ENCODE results near the gene GLIS2.

The GLIS2 gene

GRCh38 chr16:4313563-4314531 lies 2.0 kb upstream of the GLIS2 start (continued):
- TF ChIP-seq, protein P1, sequence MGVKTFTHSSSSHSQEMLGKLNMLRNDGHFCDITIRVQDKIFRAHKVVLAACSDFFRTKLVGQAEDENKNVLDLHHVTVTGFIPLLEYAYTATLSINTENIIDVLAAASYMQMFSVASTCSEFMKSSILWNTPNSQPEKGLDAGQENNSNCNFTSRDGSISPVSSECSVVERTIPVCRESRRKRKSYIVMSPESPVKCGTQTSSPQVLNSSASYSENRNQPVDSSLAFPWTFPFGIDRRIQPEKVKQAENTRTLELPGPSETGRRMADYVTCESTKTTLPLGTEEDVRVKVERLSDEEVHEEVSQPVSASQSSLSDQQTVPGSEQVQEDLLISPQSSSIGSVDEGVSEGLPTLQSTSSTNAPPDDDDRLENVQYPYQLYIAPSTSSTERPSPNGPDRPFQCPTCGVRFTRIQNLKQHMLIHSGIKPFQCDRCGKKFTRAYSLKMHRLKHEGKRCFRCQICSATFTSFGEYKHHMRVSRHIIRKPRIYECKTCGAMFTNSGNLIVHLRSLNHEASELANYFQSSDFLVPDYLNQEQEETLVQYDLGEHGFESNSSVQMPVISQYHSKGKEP (tag by site-specific recombination; IDR thresholded peaks at IDR 0.05), result 0 out of 2 replicates have a peak, but pooled peaks have one; percentile 26
- TF ChIP-seq GFI1B (tag by site-specific recombination; IDR thresholded peaks at IDR 0.05), result 0 out of 2 replicates have a peak, but pooled peaks have one; percentile 39
- peak; percentile 43; the same call in 1 of the 2 replicates for TF ChIP-seq ZNF561 (tag by site-specific recombination; IDR thresholded peaks at IDR 0.05; ENCODE audit: borderline replicate concordance)
- no peak for TF ChIP-seq ZNF146 (tag by site-specific recombination; IDR thresholded peaks at IDR 0.05)
- peak; percentile 16; the same call in 1 of the 2 replicates for TF ChIP-seq ZBTB7A (tag by site-specific recombination; IDR thresholded peaks at IDR 0.05; ENCODE audit: low read depth)
- TF ChIP-seq SCRT2 (tag by site-specific recombination; IDR thresholded peaks at IDR 0.05), result peak; percentile 69; the same call in 1 of the 2 replicates
- TF ChIP-seq ZNF140 (tag by site-specific recombination; IDR thresholded peaks at IDR 0.05), result no peak
- peak; percentile 18; the same call in 1 of the 2 replicates for TF ChIP-seq KLF10 (tag by site-specific recombination; IDR thresholded peaks at IDR 0.05)
- TF ChIP-seq, protein P2, sequence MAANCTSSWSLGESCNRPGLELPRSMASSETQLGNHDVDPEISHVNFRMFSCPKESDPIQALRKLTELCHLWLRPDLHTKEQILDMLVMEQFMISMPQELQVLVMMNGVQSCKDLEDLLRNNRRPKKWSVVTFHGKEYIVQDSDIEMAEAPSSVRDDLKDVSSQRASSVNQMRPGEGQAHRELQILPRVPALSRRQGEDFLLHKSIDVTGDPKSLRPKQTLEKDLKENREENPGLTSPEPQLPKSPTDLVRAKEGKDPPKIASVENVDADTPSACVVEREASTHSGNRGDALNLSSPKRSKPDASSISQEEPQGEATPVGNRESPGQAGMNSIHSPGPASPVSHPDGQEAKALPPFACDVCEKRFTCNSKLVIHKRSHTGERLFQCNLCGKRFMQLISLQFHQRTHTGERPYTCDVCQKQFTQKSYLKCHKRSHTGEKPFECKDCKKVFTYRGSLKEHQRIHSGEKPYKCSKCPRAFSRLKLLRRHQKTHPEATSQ (tag by site-specific recombination; IDR thresholded peaks at IDR 0.05), result peak; percentile 88
- peak; percentile 10 for TF ChIP-seq YY1 (tag by site-specific recombination; IDR thresholded peaks at IDR 0.05)
- TF ChIP-seq, protein P3, sequence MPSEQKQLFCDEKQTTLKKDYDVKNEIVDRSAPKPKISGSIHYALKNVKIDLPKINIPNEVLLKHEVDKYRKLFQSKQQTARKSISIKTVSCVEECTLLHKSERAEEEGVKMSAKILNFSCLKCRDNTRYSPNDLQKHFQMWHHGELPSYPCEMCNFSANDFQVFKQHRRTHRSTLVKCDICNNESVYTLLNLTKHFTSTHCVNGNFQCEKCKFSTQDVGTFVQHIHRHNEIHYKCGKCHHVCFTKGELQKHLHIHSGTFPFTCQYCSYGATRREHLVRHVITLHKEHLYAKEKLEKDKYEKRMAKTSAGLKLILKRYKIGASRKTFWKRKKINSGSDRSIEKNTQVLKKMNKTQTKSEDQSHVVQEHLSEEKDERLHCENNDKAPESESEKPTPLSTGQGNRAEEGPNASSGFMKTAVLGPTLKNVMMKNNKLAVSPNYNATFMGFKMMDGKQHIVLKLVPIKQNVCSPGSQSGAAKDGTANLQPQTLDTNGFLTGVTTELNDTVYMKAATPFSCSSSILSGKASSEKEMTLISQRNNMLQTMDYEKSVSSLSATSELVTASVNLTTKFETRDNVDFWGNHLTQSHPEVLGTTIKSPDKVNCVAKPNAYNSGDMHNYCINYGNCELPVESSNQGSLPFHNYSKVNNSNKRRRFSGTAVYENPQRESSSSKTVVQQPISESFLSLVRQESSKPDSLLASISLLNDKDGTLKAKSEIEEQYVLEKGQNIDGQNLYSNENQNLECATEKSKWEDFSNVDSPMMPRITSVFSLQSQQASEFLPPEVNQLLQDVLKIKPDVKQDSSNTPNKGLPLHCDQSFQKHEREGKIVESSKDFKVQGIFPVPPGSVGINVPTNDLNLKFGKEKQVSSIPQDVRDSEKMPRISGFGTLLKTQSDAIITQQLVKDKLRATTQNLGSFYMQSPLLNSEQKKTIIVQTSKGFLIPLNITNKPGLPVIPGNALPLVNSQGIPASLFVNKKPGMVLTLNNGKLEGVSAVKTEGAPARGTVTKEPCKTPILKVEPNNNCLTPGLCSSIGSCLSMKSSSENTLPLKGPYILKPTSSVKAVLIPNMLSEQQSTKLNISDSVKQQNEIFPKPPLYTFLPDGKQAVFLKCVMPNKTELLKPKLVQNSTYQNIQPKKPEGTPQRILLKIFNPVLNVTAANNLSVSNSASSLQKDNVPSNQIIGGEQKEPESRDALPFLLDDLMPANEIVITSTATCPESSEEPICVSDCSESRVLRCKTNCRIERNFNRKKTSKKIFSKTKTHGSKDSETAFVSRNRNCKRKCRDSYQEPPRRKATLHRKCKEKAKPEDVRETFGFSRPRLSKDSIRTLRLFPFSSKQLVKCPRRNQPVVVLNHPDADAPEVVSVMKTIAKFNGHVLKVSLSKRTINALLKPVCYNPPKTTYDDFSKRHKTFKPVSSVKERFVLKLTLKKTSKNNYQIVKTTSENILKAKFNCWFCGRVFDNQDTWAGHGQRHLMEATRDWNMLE (tag by site-specific recombination; conservative IDR thresholded peaks at IDR 0.05; ENCODE audit: low read depth), result no peak
- TF ChIP-seq KLF8 (tag by site-specific recombination; IDR thresholded peaks at IDR 0.05), result 0 out of 2 replicates have a peak, but pooled peaks have one; percentile 14
- TF ChIP-seq ZNF529 (tag by site-specific recombination; IDR thresholded peaks at IDR 0.05; ENCODE audit: insufficient replicate concordance), result no peak
- TF ChIP-seq CTCF (tag by site-specific recombination; IDR thresholded peaks at IDR 0.05), result peak; percentile 46
- TF ChIP-seq, protein P4, sequence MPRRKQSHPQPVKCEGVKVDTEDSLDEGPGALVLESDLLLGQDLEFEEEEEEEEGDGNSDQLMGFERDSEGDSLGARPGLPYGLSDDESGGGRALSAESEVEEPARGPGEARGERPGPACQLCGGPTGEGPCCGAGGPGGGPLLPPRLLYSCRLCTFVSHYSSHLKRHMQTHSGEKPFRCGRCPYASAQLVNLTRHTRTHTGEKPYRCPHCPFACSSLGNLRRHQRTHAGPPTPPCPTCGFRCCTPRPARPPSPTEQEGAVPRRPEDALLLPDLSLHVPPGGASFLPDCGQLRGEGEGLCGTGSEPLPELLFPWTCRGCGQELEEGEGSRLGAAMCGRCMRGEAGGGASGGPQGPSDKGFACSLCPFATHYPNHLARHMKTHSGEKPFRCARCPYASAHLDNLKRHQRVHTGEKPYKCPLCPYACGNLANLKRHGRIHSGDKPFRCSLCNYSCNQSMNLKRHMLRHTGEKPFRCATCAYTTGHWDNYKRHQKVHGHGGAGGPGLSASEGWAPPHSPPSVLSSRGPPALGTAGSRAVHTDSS (tag by site-specific recombination; IDR thresholded peaks at IDR 0.05), result peak; percentile 16; the same call in 1 of the 2 replicates
- no peak for TF ChIP-seq ZSCAN16 (tag by site-specific recombination; IDR thresholded peaks at IDR 0.05)
- TF ChIP-seq ZEB2 (tag by site-specific recombination; IDR thresholded peaks at IDR 0.05), result peak; percentile 81
- no peak for TF ChIP-seq ZNF404 (tag by site-specific recombination; IDR thresholded peaks at IDR 0.05)
- 0 out of 2 replicates have a peak, but pooled peaks have one; percentile 56 for TF ChIP-seq ZFP41 (tag by site-specific recombination; IDR thresholded peaks at IDR 0.05; ENCODE audit: borderline replicate concordance)
- 0 out of 2 replicates have a peak, but pooled peaks have one; percentile 38 for TF ChIP-seq ZNF2 (tag by site-specific recombination; IDR thresholded peaks at IDR 0.05)
- TF ChIP-seq ZNF510 (tag by site-specific recombination; IDR thresholded peaks at IDR 0.05; ENCODE audit: insufficient replicate concordance), result no peak
- 0 out of 2 replicates have a peak, but pooled peaks have one; percentile 19 for TF ChIP-seq ZNF341 (tag by site-specific recombination; IDR thresholded peaks at IDR 0.05; ENCODE audit: low read depth)
- no peak for TF ChIP-seq ZNF777 (tag by site-specific recombination; IDR thresholded peaks at IDR 0.05; ENCODE audit: borderline replicate concordance)
- TF ChIP-seq, protein P5, sequence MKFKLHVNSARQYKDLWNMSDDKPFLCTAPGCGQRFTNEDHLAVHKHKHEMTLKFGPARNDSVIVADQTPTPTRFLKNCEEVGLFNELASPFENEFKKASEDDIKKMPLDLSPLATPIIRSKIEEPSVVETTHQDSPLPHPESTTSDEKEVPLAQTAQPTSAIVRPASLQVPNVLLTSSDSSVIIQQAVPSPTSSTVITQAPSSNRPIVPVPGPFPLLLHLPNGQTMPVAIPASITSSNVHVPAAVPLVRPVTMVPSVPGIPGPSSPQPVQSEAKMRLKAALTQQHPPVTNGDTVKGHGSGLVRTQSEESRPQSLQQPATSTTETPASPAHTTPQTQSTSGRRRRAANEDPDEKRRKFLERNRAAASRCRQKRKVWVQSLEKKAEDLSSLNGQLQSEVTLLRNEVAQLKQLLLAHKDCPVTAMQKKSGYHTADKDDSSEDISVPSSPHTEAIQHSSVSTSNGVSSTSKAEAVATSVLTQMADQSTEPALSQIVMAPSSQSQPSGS (tag by site-specific recombination; IDR thresholded peaks at IDR 0.05; ENCODE audit: low read depth), result no peak
